GM06990 (cell line): Measurements from ENCODE around the gene PRKD2.

ENCODE experiments used
- DNase-seq: peaks from one replicate; pipeline ENCODE4 v3.0.0-alpha.2; 2011; ENCODE audit not compliant: insufficient read length; ENCODE audit errors: extremely low read depth
- H3K27me3 ChIP-seq: replicated peaks from 2 replicates; pipeline ENCODE4 v1.6.0; 2011; ENCODE audit warnings: low read length; ENCODE audit not compliant: control insufficient read depth, insufficient read depth
- H3K36me3 ChIP-seq: 2 replicates; pipeline ENCODE4 v1.5.1; 2011; ENCODE audit warnings: low read length; ENCODE audit not compliant: control insufficient read depth, insufficient read depth
- H3K4me3 ChIP-seq: replicated peaks from 2 replicates; pipeline ENCODE4 v1.5.1; 2011; ENCODE audit warnings: low read depth, mild to moderate bottlenecking, control low read depth, low read length
- TF ChIP-seq, protein P1 (sequence below): IDR thresholded peaks from 2 replicates; pipeline ENCODE4 v1.5.1; 2011; ENCODE audit warnings: low read length, control low read depth, mild to moderate bottlenecking, inconsistent platforms; ENCODE audit not compliant: insufficient read depth, poor library complexity, severe bottlenecking

The PRKD2 gene

DNA sequence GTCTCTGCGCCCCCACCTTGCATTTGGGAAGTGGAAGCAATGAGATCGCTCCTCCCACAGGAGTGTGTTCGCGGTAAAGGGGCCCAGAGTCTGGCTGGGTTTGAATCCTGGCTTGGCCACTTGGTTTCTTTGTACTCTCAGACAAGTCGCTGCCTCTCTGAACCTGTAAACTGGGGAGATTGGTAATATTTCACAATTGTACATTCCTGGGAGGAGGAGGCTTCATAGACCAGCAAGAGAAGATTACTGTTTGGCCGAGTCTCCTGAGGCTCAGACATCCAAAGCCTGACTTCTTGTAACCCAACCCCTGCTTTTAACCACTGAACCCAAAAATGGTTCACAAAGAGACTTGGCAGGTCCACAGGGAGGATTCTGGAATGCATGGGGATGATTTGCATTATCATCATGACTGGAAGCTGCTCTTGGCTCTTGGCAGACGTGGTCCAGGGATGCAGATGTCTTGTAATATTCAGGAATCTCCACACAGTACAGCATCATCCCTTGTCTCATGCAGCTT, 43.0 kb upstream of the PRKD2 start:
- TF ChIP-seq, protein P1, sequence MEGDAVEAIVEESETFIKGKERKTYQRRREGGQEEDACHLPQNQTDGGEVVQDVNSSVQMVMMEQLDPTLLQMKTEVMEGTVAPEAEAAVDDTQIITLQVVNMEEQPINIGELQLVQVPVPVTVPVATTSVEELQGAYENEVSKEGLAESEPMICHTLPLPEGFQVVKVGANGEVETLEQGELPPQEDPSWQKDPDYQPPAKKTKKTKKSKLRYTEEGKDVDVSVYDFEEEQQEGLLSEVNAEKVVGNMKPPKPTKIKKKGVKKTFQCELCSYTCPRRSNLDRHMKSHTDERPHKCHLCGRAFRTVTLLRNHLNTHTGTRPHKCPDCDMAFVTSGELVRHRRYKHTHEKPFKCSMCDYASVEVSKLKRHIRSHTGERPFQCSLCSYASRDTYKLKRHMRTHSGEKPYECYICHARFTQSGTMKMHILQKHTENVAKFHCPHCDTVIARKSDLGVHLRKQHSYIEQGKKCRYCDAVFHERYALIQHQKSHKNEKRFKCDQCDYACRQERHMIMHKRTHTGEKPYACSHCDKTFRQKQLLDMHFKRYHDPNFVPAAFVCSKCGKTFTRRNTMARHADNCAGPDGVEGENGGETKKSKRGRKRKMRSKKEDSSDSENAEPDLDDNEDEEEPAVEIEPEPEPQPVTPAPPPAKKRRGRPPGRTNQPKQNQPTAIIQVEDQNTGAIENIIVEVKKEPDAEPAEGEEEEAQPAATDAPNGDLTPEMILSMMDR: no peak
- Histone ChIP-seq H3K4me3 (no peak overlapping the region), H3K27me3 (no peaks in the 10 kb centered on the region), H3K36me3 (peaks cover 2% of the 10 kb centered on the region; the same call in 1 of the 2 replicates)
- DNase-seq: no peak

DNA sequence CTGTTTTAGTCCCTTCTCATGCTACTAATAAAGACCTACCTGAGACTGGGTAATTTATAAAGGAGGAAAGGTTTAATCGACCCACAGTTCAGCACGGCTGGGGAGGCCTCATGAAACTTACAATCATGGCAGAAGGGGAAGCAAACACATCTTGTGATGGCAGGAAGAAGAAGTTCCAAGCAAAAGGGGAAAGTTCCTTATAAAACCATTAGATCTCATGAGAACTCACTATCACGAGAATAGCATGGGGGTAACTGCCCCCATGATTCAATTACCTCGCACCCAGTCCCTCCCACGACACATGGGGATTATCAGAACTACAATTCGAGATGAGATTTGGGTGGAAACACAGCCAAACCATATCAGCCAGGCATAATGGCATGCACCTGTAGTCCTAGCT, 42.3 kb upstream of the PRKD2 start:
- TF ChIP-seq, protein P1: no peak
- no peak for DNase-seq

DNA sequence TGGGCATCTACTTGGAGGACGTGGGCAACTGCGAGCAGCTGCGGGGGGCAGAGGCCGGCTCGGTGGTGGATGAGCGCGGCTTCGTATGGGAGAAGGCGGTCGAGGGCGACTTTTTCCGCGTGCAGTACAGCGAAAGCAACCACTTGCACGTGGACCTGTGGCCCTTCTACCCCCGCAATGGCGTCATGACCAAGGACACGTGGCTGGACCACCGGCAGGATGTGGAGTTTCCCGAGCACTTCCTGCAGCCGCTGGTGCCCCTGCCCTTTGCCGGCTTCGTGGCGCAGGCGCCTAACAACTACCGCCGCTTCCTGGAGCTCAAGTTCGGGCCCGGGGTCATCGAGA, 39.6 kb upstream of the PRKD2 start:
- H3K27me3 ChIP-seq: no peaks in the 10 kb centered on the region
- TF ChIP-seq, protein P1: no peak
- no peak for DNase-seq
- peaks cover 2% of the 10 kb centered on the region; the same call in 1 of the 2 replicates for H3K36me3 ChIP-seq
- H3K4me3 ChIP-seq: no peak overlapping the region

More for the DNA sequence above, 42.3 kb upstream of the PRKD2 start:
- H3K4me3 ChIP-seq: no peak overlapping the region
- H3K36me3 ChIP-seq: peaks cover 2% of the 10 kb centered on the region; the same call in 1 of the 2 replicates
- H3K27me3 ChIP-seq: no peaks in the 10 kb centered on the region

DNA sequence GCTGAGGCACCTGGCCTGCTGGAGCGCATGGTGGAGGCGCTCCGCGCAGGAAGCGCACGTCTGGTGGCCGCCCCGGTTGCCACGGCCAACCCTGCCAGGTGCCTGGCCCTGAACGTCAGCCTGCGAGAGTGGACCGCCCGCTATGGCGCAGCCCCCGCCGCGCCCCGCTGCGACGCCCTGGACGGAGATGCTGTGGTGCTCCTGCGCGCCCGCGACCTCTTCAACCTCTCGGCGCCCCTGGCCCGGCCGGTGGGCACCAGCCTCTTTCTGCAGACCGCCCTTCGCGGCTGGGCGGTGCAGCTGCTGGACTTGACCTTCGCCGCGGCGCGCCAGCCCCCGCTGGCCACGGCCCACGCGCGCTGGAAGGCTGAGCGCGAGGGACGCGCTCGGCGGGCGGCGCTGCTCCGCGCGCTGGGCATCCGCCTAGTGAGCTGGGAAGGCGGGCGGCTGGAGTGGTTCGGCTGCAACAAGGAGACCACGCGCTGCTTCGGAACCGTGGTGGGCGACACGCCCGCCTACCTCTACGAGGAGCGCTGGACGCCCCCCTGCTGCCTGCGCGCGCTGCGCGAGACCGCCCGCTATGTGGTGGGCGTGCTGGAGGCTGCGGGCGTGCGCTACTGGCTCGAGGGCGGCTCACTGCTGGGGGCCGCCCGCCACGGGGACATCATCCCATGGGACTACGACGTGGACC, 39.1 kb upstream of the PRKD2 start:
- Histone ChIP-seq H3K36me3 (peaks cover 2% of the 10 kb centered on the region; the same call in 1 of the 2 replicates), H3K27me3 (no peaks in the 10 kb centered on the region), H3K4me3 (no peak overlapping the region)
- TF ChIP-seq, protein P1: no peak
- DNase-seq: no peak

DNA sequence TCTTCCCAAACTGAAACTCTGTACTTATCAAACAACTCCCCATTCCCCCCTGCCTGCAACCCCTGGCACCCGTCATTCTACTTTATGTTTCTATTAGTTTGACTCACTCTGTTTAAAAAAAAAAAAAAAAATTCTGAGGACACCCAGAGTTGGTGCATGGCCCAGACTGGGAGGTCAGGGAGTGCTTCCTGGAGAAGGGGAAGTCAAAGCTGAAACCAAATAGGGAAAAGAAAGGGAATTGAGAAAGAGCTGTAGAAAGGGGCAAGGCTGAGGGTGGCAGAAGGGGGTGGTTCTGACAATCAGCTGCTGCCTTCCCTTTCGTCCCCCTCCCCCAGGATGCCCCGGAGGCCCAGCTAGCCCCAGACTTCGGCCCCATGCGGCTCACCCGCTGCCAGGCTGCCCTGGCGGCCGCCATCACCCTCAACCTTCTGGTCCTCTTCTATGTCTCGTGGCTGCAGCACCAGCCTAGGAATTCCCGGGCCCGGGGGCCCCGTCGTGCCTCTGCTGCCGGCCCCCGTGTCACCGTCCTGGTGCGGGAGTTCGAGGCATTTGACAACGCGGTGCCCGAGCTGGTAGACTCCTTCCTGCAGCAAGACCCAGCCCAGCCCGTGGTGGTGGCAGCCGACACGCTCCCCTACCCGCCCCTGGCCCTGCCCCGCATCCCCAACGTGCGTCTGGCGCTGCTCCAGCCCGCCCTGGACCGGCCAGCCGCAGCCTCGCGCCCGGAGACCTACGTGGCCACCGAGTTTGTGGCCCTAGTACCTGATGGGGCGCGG, 38.4 kb upstream of the PRKD2 start:
- H3K27me3 ChIP-seq: no peaks in the 10 kb centered on the region
- DNase-seq: no peak
- TF ChIP-seq, protein P1: no peak
- H3K4me3 ChIP-seq: no peak overlapping the region
- peaks cover 2% of the 10 kb centered on the region; the same call in 1 of the 2 replicates for H3K36me3 ChIP-seq
